K562 (cell line): Measurements from ENCODE around the gene STK16. TPM values are rescaled to one million over a fixed set of nuclear protein-coding genes. Genes with fewer than 3 reads are reported as not detected.

ENCODE experiments used
- HCFC1 ChIP-seq: IDR thresholded peaks from 2 replicates; pipeline ENCODE4 v1.6.1; 2012; ENCODE audit warnings: low read depth, low read length, improper control_type of control experiment
- PCBP2 ChIP-seq: fragments of 200-400 bp; formaldehyde crosslinking; IDR thresholded peaks from 2 replicates; pipeline ENCODE4 v1.6.1; 2018; ENCODE audit warnings: low read length, low read depth, mild to moderate bottlenecking, moderate library complexity; ENCODE audit not compliant: poor library complexity, severe bottlenecking
- RERE ChIP-seq: sonication (generic); formaldehyde crosslinking; IDR thresholded peaks from 2 replicates; pipeline ENCODE4 v1.8.0; 2023; ENCODE audit warnings: missing genetic modification reagents, mild to moderate bottlenecking, borderline replicate concordance
- SRSF7 ChIP-seq: fragments of 200-400 bp; formaldehyde crosslinking; optimal IDR thresholded peaks from 2 replicates; pipeline ENCODE3; 2017; ENCODE audit warnings: mild to moderate bottlenecking, low read depth, low read length
- TFAM ChIP-seq: fragments of 250-450 bp; sonication (Bioruptor Pico); conservative IDR thresholded peaks from 2 replicates; pipeline ENCODE4 v1.5.0; 2021; ENCODE audit warnings: mild to moderate bottlenecking, moderate library complexity
- THRAP3 ChIP-seq: fragments of 450-650 bp; IDR thresholded peaks from 2 replicates; pipeline ENCODE4 v1.6.1; 2016; ENCODE audit warnings: mild to moderate bottlenecking, inconsistent platforms, borderline replicate concordance
- TOE1 ChIP-seq, 2 experiments: fragments of 450-650 bp in 1 of 2; sonication (generic) in 1 of 2; formaldehyde crosslinking in 1 of 2; IDR thresholded peaks; 2 replicates each; pipeline versions ENCODE4 v1.7.1 to v1.8.0; 2016 to 2022; ENCODE audit warnings: borderline replicate concordance in 2 of 2, mild to moderate bottlenecking in 2 of 2, antibody characterized with exemption in 1 of 2, inconsistent platforms in 1 of 2, low read depth in 1 of 2, missing genetic modification reagents in 1 of 2, moderate library complexity in 1 of 2
- ZBTB8A ChIP-seq: fragments of 450-650 bp; IDR thresholded peaks from 2 replicates; pipeline ENCODE4 v1.6.1; 2018; ENCODE audit warnings: mild to moderate bottlenecking, moderate library complexity; ENCODE audit not compliant: partially characterized antibody
- ZFP91 ChIP-seq: sonication (generic); formaldehyde crosslinking; IDR thresholded peaks from 2 replicates; pipeline ENCODE4 v1.8.0; 2022; ENCODE audit warnings: mild to moderate bottlenecking, missing genetic modification reagents
- polyA plus RNA-seq, 8 experiments: library from polyadenylated mRNA; depleted of rRNA in 4 of 8; stranded (reverse) in 5 of 8; unstranded in 3 of 8; fragments of >200 nt; fragmentation: Nextera tagmentation in 2 of 8; fragmentation: Illumina TruSeq in 1 of 8; extraction: Ambion mirVana in 2 of 8; extraction: Trizol in 1 of 8; gene quantifications; 2 replicates each; pipeline versions ENCODE4 v1.2.1 to v1.2.3, GENCODE V29; 2011 to 2014; ENCODE audit warnings: inconsistent platforms in 1 of 8, missing spikeins in 1 of 8
- total RNA-seq, 7 experiments: library from RNA; depleted of rRNA in 6 of 7; stranded (reverse); fragments of >200 nt in 6 of 7; fragmentation: Illumina TruSeq in 2 of 7; extraction: Trizol in 2 of 7; gene quantifications; 2 replicates each; pipeline versions ENCODE4 v1.2.1 to v1.2.3, GENCODE V29; 2011 to 2021; ENCODE audit warnings: low replicate concordance in 1 of 7
- TF ChIP-seq, protein P1 (sequence below): IDR thresholded peaks from 3 replicates; pipeline ENCODE4 v1.6.1; 2011; ENCODE audit warnings: borderline replicate concordance, mild to moderate bottlenecking, moderate library complexity; ENCODE audit not compliant: insufficient read length; ENCODE audit errors: extremely low read depth
- TF ChIP-seq, protein P2 (sequence below): IDR thresholded peaks from 2 replicates; pipeline ENCODE4 v1.6.1; 2011; ENCODE audit not compliant: insufficient read length; ENCODE audit errors: extremely low read depth
- TF ChIP-seq, protein P3 (sequence below): sonication (generic); formaldehyde crosslinking; IDR thresholded peaks from 2 replicates; pipeline ENCODE4 v1.8.1; 2022; ENCODE audit warnings: missing genetic modification reagents

STK16 gene
- total and polyA plus RNA-seq, 9 of the 15 experiments (the other 6 are each of a cell fraction or from before 2014, with no cell fraction given): 5.4 to 36.2 (median 17.8) TPM

DNA sequence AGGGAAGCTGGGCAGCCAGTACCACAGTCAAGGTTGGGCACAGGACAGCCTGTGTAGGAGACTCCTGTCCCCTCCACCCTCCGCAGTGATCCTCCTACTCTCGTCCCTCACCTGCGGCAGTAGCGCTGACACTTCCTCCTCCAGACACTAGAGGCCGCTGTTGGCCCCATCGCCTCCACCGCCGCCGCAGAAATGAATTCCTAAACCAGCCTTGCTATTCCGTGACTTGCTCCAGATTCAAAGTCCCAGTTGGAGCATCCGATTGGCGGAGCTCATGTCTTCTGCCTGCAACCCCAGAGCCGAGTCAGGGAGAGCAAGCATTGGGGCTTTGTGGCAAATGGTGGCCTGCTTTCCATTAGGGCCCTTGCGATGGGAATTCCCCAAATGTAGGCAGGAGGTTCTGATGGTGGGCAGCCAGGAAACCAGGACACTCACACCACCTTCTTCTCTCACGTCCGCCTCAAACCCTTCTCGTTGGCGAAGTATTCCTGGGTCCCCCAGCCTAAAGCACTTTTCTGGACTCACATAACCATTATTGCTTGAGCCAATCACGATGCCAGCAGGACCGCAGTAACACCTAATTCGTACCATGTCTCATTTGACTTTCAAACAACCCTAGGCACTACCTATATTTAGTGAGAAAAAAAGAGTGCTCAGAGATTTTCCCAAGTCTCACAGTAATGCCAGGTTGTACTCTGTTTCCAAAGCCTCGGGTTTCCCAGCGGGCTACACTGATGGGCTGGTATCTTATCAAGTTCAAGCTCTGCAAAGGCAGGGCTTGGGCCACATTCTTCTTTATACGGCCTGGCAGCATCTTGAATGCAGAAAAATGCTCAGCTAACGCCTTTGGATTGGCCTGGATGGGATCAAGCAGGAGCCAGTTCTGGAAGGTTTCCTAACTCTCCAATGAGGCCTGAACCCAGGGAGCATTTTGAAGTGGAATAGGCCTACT, 32.7 kb downstream of the STK16 start (continued):
- TF ChIP-seq TFAM (no peak), SRSF7 (no peak), RERE (no peak), THRAP3 (no peak), ZBTB8A (no peak), ZFP91 (CRISPR knock-in tag) (no peak), HCFC1 (no peak), PCBP2 (no peak), TOE1 (IDR thresholded peaks at IDR 0.05; ENCODE audit: borderline replicate concordance) (no peak), TOE1 (CRISPR knock-in tag; IDR thresholded peaks at IDR 0.05; ENCODE audit: borderline replicate concordance, low read depth) (no peak)
- TF ChIP-seq, protein P1, sequence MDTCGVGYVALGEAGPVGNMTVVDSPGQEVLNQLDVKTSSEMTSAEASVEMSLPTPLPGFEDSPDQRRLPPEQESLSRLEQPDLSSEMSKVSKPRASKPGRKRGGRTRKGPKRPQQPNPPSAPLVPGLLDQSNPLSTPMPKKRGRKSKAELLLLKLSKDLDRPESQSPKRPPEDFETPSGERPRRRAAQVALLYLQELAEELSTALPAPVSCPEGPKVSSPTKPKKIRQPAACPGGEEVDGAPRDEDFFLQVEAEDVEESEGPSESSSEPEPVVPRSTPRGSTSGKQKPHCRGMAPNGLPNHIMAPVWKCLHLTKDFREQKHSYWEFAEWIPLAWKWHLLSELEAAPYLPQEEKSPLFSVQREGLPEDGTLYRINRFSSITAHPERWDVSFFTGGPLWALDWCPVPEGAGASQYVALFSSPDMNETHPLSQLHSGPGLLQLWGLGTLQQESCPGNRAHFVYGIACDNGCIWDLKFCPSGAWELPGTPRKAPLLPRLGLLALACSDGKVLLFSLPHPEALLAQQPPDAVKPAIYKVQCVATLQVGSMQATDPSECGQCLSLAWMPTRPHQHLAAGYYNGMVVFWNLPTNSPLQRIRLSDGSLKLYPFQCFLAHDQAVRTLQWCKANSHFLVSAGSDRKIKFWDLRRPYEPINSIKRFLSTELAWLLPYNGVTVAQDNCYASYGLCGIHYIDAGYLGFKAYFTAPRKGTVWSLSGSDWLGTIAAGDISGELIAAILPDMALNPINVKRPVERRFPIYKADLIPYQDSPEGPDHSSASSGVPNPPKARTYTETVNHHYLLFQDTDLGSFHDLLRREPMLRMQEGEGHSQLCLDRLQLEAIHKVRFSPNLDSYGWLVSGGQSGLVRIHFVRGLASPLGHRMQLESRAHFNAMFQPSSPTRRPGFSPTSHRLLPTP: no peak
- TF ChIP-seq, protein P2, sequence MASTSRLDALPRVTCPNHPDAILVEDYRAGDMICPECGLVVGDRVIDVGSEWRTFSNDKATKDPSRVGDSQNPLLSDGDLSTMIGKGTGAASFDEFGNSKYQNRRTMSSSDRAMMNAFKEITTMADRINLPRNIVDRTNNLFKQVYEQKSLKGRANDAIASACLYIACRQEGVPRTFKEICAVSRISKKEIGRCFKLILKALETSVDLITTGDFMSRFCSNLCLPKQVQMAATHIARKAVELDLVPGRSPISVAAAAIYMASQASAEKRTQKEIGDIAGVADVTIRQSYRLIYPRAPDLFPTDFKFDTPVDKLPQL: no peak
- TF ChIP-seq, protein P3, sequence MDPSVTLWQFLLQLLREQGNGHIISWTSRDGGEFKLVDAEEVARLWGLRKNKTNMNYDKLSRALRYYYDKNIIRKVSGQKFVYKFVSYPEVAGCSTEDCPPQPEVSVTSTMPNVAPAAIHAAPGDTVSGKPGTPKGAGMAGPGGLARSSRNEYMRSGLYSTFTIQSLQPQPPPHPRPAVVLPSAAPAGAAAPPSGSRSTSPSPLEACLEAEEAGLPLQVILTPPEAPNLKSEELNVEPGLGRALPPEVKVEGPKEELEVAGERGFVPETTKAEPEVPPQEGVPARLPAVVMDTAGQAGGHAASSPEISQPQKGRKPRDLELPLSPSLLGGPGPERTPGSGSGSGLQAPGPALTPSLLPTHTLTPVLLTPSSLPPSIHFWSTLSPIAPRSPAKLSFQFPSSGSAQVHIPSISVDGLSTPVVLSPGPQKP (CRISPR knock-in tag): no peak
